Esophagus muscularis mucosa (tissue), 4 donors: ENCODE data around the gene TMEM54.

Source experiments
- EP300 ChIP-seq: sonication (generic); formaldehyde crosslinking; IDR thresholded peaks from one replicate; pipeline ENCODE4 v1.6.1; 2017; ENCODE audit warnings: antibody characterized with exemption
- POLR2A ChIP-seq: fragments of 450-650 bp; IDR thresholded peaks from one replicate; pipeline ENCODE4 v1.6.1; 2017; ENCODE audit warnings: antibody characterized with exemption, moderate library complexity, mild to moderate bottlenecking, low read depth
- TF ChIP-seq, protein P1 (sequence below), 3 experiments: fragments of 200-600 bp in 2 of 3; fragments of 450-650 bp in 1 of 3; sonication (generic) in 2 of 3; IDR thresholded peaks; one replicate each; pipeline ENCODE4 v1.5.1; 2017 to 2019; ENCODE audit warnings: antibody characterized with exemption in 3 of 3, mild to moderate bottlenecking in 2 of 3, moderate library complexity in 1 of 3

DNA sequence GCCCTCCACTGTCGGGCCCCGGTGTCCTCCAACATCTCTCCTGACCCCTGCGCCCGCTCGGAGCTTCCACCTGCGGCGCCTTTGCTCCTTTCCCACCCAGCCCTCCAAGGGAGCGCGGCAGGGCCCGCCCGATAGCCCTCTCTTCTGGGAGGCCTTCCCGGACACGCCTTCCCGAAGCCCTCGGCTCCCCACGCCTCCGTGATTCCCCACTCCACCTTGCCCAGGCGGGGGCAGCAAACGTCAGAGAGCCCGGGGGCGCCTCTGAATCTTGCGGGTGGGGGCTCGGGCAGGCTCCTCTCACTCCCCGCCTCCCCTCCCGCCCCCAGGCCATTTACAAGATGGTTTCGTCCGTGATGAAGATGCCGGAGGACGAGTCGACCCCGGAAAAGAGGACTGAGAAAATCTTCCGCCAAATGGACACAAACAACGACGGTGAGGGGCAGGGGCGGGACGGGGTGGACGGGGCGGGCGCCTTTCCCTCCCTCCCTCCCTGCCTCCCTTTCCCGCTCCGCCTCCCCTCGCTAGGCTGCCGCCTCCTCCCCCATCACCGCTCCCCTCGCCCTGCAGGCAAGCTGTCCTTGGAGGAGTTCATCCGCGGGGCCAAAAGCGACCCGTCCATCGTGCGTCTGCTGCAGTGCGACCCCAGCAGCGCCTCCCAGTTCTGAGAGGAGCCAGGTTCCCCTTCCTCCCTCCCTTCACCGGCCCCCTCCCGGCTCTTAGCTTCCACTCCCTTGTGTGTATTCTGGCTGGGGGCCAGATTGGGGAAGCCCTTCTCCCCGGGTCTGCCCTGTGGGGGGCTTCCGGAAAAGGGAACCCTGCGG, 7.8 kb downstream of the TMEM54 start:
- TF ChIP-seq, protein P1, sequence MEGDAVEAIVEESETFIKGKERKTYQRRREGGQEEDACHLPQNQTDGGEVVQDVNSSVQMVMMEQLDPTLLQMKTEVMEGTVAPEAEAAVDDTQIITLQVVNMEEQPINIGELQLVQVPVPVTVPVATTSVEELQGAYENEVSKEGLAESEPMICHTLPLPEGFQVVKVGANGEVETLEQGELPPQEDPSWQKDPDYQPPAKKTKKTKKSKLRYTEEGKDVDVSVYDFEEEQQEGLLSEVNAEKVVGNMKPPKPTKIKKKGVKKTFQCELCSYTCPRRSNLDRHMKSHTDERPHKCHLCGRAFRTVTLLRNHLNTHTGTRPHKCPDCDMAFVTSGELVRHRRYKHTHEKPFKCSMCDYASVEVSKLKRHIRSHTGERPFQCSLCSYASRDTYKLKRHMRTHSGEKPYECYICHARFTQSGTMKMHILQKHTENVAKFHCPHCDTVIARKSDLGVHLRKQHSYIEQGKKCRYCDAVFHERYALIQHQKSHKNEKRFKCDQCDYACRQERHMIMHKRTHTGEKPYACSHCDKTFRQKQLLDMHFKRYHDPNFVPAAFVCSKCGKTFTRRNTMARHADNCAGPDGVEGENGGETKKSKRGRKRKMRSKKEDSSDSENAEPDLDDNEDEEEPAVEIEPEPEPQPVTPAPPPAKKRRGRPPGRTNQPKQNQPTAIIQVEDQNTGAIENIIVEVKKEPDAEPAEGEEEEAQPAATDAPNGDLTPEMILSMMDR (IDR thresholded peaks at IDR 0.05): peak in 1 of 3 experiments; percentile 15
- no peak for TF ChIP-seq POLR2A
- no peak for TF ChIP-seq EP300
